Spleen (tissue), 11 donors: ENCODE data around the gene PPL. TPM values are rescaled to one million over a fixed set of nuclear protein-coding genes. Genes with fewer than 3 reads are reported as not detected.

Experiments used
- DNase-seq: peaks from one replicate; pipeline ENCODE4 v3.0.0-alpha.2; 2020
- H3K27ac ChIP-seq, 8 donors: fragments of 200-600 bp; sonication (generic) in 7 of 8; 1 replicate in 4 of 8; 2 replicates in 4 of 8; pipeline versions ENCODE4 v1.5.0 to v1.8.0; 2016 to 2021; ENCODE audit warnings: inconsistent platforms in 4 of 8, mild to moderate bottlenecking in 4 of 8, moderate library complexity in 1 of 8
- H3K27me3 ChIP-seq, 7 donors: fragments of 200-600 bp; sonication (generic) in 6 of 7; replicated peaks in 1 of 7; 1 replicate in 4 of 7; 2 replicates in 3 of 7; pipeline versions ENCODE4 v1.5.0 to v1.8.0; 2016 to 2021; ENCODE audit warnings: inconsistent platforms in 3 of 7, mild to moderate bottlenecking in 1 of 7
- H3K36me3 ChIP-seq, 6 donors: fragments of 200-600 bp; sonication (generic) in 5 of 6; 1 replicate in 4 of 6; 2 replicates in 2 of 6; pipeline versions ENCODE4 v1.5.0 to v1.8.0; 2016 to 2021; ENCODE audit warnings: inconsistent platforms in 2 of 6
- H3K4me1 ChIP-seq, 6 donors: fragments of 200-600 bp; sonication (generic) in 5 of 6; 1 replicate in 3 of 6; 2 replicates in 3 of 6; pipeline versions ENCODE4 v1.5.0 to v1.8.0; 2016 to 2021; ENCODE audit warnings: inconsistent platforms in 3 of 6
- H3K4me3 ChIP-seq, 8 donors: fragments of 200-600 bp; sonication (generic) in 7 of 8; 1 replicate in 4 of 8; 2 replicates in 4 of 8; pipeline versions ENCODE4 v1.5.0 to v1.8.0; 2016 to 2021; ENCODE audit warnings: inconsistent platforms in 4 of 8, mild to moderate bottlenecking in 4 of 8, moderate library complexity in 2 of 8
- H3K9me3 ChIP-seq, 8 donors: fragments of 200-600 bp; sonication (generic) in 7 of 8; 1 replicate in 4 of 8; 2 replicates in 4 of 8; pipeline versions ENCODE4 v1.5.0 to v1.8.0; 2016 to 2021; ENCODE audit warnings: inconsistent platforms in 4 of 8
- POLR2A ChIP-seq, 3 donors: fragments of 450-650 bp; IDR thresholded peaks; one replicate each; pipeline ENCODE4 v1.5.1; 2017; ENCODE audit warnings: antibody characterized with exemption in 3 of 3, mild to moderate bottlenecking in 1 of 3
- POLR2AphosphoS5 ChIP-seq, 3 donors: sonication (generic); formaldehyde crosslinking; IDR thresholded peaks; one replicate each; pipeline ENCODE4 v1.5.1; 2017; ENCODE audit warnings: antibody characterized with exemption in 3 of 3
- WGBS, 5 donors: extraction: QIAGEN DNeasy Blood & Tissue Kit in 3 of 5; methylation state at CpG; one replicate each; pipeline versions ENCODE4 v1.1.5 to v1.1.7; 2013 to 2018; 5-methylcytosine and 5-hydroxymethylcytosine counted together
- intact Hi-C: fragments of 100-400 bp; cut with DNase I; formaldehyde crosslinking; loops from one replicate; pipeline ENCODE4 v1.15.0; 2023; ENCODE audit warnings: low total_unique reads
- polyA plus RNA-seq, 3 donors: library from polyadenylated mRNA; stranded (reverse); fragments of 200-250 nt; gene quantifications; one replicate each; pipeline ENCODE4 v1.2.1, GENCODE V29; 2013
- total RNA-seq, 7 donors: library from RNA; depleted of rRNA in 3 of 7; stranded (reverse); fragments of >200 nt in 3 of 7; fragmentation: NEBNext Ultra II Directional in 4 of 7; extraction: Animal tissue kit (Norgen Biotek cat#: 25700) in 4 of 7; gene quantifications; one replicate each; pipeline versions ENCODE4 v1.1.0 to v1.2.1, GENCODE V29; 2016 to 2021
- TF ChIP-seq, protein P1 (sequence below), 11 experiments: fragments of 200-600 bp in 7 of 11; fragments of 450-650 bp in 4 of 11; sonication (generic) in 4 of 11; IDR thresholded peaks in 8 of 11; conservative IDR thresholded peaks in 3 of 11; 1 replicate in 7 of 11; 2 replicates in 4 of 11; pipeline versions ENCODE4 v1.4.0 to v1.8.0; 2016 to 2021; ENCODE audit warnings: antibody characterized with exemption in 11 of 11, inconsistent platforms in 4 of 11, mild to moderate bottlenecking in 1 of 11
- donor health status: healthy with polysubstance abuse.
- donor health status: DM: no; HTN: no; CAD: no; lungs with moderate emphysema.
- donor health status: DM: no; HTN: no; CAD: no.
- donor health status: Bipolar disorder and iron deficiency.
- donor health status: healthy.
- donor health status: DM: no; HTN: no; CAD: no.
- donor health status: DM: yes; HTN: yes; CAD: no.

The PPL gene
- total and polyA plus RNA-seq, 10 donors = 0.11 to 0.77 (median 0.20) TPM; not detected in 3

DNA sequence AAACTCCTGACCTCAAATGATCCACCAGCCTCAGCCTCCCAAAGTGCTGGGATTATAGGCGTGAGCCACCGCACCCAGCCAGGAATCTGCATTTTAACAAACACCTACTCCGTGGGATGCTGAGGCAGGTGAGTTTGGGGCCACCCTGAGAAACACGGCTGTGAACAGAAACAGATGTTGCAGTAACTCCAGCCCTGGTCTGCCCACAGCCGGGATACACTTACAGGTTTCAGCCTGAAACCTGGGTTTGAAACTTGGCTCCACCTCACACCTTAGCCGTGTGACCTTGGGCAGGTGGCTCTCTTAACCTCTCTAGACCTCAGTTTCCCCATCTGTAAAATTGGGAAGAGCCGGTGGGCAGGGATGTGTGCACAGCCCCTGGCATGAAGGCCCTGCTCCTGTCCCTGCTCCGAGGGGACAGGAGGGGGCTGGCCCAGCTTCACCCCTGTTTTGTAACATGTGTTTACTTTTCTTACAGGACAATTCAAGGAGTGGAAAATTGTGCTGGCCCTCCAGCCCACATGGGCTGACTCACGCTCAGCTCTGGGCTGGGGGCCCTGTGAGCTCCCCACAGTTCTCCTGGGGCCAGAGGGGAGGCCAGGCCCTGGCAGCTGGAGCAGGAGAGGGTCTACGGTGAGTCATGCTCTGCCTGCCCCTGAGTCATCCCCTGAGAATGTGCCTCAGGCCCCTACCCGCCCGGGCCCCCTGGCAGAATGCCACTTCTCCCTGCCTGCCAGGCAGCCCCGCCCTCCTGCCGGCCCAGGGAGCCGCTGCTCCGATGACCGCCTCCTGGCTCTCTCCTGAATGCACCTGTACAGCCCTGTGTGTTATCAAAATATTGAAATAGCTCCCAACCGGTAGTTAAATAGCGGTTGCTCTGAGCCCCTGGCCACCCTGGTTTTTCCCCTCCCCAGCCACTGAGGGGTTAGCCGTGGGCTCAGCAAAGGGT, 7.7 kb upstream of the PPL start:
- Histone ChIP-seq H3K36me3 (no peaks in the 10 kb centered on the region), H3K4me1 (peaks cover 0 to 30% (median 4%) of the 10 kb centered on the region in 6 donors), H3K27me3 (peaks cover 0 to 76% (median 6%) of the 10 kb centered on the region in 7 donors), H3K27ac (no peak overlapping the region), H3K9me3 (no peaks in the 10 kb centered on the region), H3K4me3 (no peak overlapping the region)
- TF ChIP-seq POLR2A (IDR thresholded peaks at IDR 0.05) (no peak), POLR2AphosphoS5 (IDR thresholded peaks at IDR 0.05) (no peak)
- TF ChIP-seq, protein P1, sequence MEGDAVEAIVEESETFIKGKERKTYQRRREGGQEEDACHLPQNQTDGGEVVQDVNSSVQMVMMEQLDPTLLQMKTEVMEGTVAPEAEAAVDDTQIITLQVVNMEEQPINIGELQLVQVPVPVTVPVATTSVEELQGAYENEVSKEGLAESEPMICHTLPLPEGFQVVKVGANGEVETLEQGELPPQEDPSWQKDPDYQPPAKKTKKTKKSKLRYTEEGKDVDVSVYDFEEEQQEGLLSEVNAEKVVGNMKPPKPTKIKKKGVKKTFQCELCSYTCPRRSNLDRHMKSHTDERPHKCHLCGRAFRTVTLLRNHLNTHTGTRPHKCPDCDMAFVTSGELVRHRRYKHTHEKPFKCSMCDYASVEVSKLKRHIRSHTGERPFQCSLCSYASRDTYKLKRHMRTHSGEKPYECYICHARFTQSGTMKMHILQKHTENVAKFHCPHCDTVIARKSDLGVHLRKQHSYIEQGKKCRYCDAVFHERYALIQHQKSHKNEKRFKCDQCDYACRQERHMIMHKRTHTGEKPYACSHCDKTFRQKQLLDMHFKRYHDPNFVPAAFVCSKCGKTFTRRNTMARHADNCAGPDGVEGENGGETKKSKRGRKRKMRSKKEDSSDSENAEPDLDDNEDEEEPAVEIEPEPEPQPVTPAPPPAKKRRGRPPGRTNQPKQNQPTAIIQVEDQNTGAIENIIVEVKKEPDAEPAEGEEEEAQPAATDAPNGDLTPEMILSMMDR (IDR thresholded peaks at IDR 0.05 in 8 of 11, conservative IDR thresholded peaks at IDR 0.05 in 3 of 11) = no peak
- intact Hi-C loops = no loop called here
- DNase-seq = no peak
- 49 to 67% (median 54%) methylated on average over 13 to 20 of the region's 20 CpGs for WGBS, 5 donors

DNA sequence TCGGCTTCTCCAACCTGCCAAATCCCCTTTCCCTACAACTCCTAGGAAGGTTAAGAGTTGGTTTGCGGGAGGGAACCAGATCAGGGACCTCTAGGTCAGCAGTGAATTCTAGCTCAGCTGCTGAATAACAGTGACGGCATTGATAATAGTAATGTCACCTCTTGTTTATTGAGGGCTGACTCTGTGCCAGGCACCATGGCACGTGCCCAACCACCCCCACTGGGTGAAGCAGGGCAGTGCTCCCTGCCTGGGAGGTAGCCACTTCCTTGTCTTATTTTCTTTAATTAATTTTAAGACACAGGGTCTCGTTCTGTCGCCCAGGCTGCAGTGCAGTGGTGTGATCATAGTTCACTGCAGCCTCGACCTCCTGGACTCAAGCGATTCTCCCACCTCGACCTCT, 5.5 kb upstream of the PPL start:
- H3K9me3 ChIP-seq = no peaks in the 10 kb centered on the region
- no peak for DNase-seq
- no peaks in the 10 kb centered on the region for H3K36me3 ChIP-seq
- TF ChIP-seq POLR2AphosphoS5 (IDR thresholded peaks at IDR 0.05) (no peak), POLR2A (IDR thresholded peaks at IDR 0.05) (no peak)
- TF ChIP-seq, protein P1 (IDR thresholded peaks at IDR 0.05 in 8 of 11, conservative IDR thresholded peaks at IDR 0.05 in 3 of 11) = no peak
- intact Hi-C loops = no loop called here
- H3K4me3 ChIP-seq = no peak overlapping the region
- no peak overlapping the region for H3K27ac ChIP-seq
- 69 to 86% (median 81%) methylated on average over 9 of the region's 9 CpGs for WGBS, 5 donors
- peaks cover 0 to 78% (median 9%) of the 10 kb centered on the region in 7 donors for H3K27me3 ChIP-seq
- H3K4me1 ChIP-seq = peaks cover 0 to 16% (median 1%) of the 10 kb centered on the region in 6 donors

DNA sequence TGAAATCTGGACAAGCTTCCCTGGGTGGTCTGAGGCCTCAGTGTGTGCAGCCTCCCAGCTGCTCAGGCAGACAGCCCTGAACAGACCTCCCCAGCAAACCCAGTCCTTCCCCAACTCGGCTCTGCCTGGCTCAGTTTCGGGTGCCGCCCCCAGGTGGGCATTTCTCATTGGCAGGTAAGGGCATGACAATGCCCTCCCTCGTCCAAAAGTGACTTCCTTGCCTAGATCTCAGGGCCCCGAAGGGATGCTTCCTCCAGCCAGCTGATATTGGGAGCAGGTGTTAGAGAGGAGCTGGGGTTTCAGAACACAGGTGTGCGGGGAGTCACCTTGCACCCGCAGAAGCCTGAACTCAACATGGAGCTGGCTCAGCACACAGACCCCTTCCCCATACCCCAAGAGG, 3.8 kb upstream of the PPL start:
- no peaks in the 10 kb centered on the region for H3K36me3 ChIP-seq
- TF ChIP-seq POLR2A (IDR thresholded peaks at IDR 0.05) = no peak
- TF ChIP-seq POLR2AphosphoS5 (IDR thresholded peaks at IDR 0.05) = no peak
- TF ChIP-seq, protein P1 (IDR thresholded peaks at IDR 0.05 in 8 of 11, conservative IDR thresholded peaks at IDR 0.05 in 3 of 11) = no peak
- intact Hi-C loops = no loop called here
- no peak overlapping the region for H3K27ac ChIP-seq
- H3K9me3 ChIP-seq = no peaks in the 10 kb centered on the region
- H3K27me3 ChIP-seq = peaks cover 8 to 88% (median 26%) of the 10 kb centered on the region in 7 donors
- no peak for DNase-seq
- H3K4me1 ChIP-seq = peaks cover 8 to 32% (median 15%) of the 10 kb centered on the region in 6 donors
- H3K4me3 ChIP-seq = no peak overlapping the region
- 42 to 62% (median 49%) methylated on average over 5 to 7 of the region's 7 CpGs for WGBS, 5 donors

DNA sequence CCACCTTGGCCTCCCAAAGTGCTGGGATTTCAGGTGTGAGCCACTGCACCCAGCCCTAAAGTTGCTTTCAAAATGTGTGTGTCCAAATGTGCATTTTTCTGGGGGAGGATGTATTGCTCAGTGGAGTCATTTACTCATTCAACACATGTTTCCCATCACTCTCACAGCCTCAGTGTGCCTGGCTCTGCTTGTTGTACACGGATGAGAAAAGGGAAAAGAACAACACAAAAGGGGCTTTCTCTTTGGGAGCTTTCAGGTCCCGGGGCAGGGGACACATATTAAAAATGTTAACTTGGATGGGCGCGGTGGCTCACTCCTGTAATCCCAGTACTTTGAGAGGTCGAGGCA, 1.7 kb upstream of the PPL start:
- Histone ChIP-seq H3K36me3 (no peaks in the 10 kb centered on the region), H3K4me1 (peaks cover 8 to 22% (median 16%) of the 10 kb centered on the region in 6 donors), H3K27me3 (peaks cover 8 to 88% (median 39%) of the 10 kb centered on the region in 7 donors), H3K4me3 (no peak overlapping the region), H3K27ac (no peak overlapping the region), H3K9me3 (no peaks in the 10 kb centered on the region)
- DNase-seq = no peak
- TF ChIP-seq POLR2A (IDR thresholded peaks at IDR 0.05) = no peak
- TF ChIP-seq POLR2AphosphoS5 (IDR thresholded peaks at IDR 0.05) = no peak
- TF ChIP-seq, protein P1 (IDR thresholded peaks at IDR 0.05 in 8 of 11, conservative IDR thresholded peaks at IDR 0.05 in 3 of 11) = no peak
- 83 to 90% (median 84%) methylated on average over 5 of the region's 5 CpGs for WGBS, 5 donors
- intact Hi-C loops = no loop called here
